Daoy (cell line): ENCODE measurements around the gene RPRD1A. TPM values are rescaled to one million over a fixed set of nuclear protein-coding genes. Genes with fewer than 3 reads are reported as not detected.
"Not testable (repeated sequence)": the region's sequence is repeated elsewhere in the genome, so short reads cannot be mapped to it uniquely, and the experiment has no call there.

Experiments used
- DNase-seq: peaks from one replicate; pipeline ENCODE4 v3.0.0-alpha.2; 2015; ENCODE audit warnings: low read depth
- total RNA-seq: library from RNA; depleted of rRNA; stranded (reverse); fragments of >200 nt; shearing (Covaris generic); gene quantifications from 2 replicates; pipeline ENCODE4 v1.2.3, GENCODE V29; 2014

The RPRD1A gene
- total RNA-seq, 1 experiment from 2014 or later: 47.9 TPM

- no peak for DNase-seq
These were observed 11.6 kb upstream of the RPRD1A start for GRCh38 chr18:36078751-36079529.

- not testable (repeated sequence) for DNase-seq
These were observed 10.4 kb upstream of the RPRD1A start for GRCh38 chr18:36077764-36078163.

- DNase-seq: no peak
These were observed 8.7 kb upstream of the RPRD1A start for GRCh38 chr18:36075862-36076587.

GRCh38 chr18:36074435-36074834, 7.1 kb upstream of the RPRD1A start:
- DNase-seq: no peak

DNA sequence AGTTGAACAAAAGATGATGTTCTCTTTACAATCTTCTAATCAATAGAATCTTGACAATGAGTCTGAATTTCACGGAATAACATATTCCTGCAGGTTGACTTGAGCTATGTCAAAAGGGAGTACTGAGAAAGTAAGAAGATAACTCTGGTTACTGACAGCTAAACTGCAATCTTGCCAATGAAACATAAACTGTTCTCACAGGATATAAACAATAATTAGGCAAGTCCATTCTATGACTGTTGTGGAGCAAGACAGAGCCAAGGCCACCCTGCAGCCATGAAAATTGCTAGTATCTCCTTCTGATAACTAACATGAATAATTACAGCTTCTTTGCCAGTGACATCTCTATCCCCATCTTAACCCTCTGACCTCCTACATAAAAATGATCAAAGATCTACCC, 6.3 kb upstream of the RPRD1A start:
- DNase-seq: no peak

DNA sequence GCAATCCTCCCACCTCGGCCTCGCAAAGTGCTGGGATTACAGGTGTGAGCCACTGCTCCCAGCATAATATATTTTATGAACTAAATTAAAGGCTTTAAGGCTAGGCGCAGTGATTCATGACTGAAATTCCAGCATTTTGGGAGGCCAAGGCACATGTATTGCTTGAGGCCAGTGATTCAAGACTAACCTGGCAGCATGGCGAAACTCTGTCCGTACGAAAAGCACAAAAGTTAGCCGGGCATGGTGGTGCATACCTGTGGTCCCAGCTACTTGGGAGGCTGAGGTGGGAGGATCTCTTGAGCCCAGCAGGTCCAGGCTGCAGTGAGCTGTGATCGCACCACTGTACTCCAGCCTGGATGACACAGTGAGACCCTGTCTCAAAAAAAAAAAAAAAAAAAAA, 5.0 kb upstream of the RPRD1A start:
- not testable (repeated sequence) for DNase-seq

DNA sequence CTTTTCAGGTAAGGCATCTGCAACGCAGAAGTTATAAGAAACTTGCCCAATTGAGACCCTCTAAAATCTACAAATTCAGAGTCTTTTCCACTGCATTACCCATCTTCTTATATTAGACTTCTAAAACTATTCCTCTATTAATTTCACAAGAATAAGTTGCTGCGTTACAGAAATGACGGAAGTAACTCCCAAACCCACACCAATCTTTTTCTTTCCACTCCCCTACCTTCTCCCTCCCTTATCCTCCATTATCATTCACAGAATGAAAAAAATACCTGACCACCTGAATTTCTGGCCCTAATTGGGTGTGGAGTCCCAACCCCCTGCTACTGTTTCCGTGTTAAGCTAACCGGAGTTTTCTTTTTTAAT, 689 bp downstream of the RPRD1A start:
- DNase-seq: no peak

- DNase-seq: no peak
These were observed 1.4 kb downstream of the RPRD1A start for GRCh38 chr18:36066001-36066400.

DNA sequence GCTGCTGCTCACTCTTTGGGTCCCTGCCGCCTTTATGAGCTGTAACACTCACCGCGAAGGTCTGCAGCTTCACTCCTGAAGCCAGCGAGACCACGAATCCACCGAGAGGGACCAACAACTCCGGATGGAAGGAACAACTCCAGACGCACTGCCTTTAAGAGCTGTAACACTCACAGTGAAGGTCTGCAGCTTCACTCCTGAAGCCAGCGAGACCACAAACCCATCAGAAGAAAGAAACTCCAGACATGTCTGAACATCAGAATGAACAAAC, 2.6 kb downstream of the RPRD1A start:
- DNase-seq: not testable (repeated sequence)

DNA sequence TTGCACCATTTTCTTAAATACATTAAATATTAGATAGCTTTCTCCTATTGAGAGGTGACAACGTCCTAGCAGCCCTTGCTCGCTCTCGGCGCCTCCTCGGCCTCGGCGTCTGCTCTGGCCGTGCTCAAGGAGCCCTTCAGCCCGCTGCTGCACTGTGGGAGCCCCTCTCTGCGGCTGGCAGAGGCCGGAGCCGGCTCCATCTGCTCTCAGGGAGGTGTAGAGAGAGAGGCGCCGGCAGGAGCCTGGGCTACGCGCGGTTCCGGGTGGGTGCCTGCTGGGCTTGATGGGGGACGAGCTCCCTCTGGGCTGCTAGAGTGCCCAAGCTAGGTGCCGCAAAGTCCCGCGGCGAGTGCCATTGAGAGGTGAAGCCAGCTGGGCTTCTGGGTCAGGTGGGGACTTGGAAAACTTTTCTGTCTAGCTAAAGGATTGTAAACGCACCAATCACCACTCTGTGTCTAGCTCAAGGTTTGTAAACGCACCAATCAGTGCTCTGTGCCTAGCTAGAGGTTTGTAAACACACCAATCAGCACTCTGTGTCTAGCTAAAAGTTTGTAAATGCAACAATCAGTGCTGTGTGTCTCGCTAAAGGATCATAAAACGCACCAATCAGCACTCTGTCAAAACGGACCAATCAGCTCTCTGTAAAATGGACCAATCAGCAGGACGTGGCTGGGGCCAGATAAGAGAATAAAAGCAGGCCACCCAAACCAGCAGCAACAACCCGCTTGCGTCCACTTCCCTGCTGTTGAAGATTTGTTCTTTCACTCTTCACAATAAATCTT, 3.1 kb downstream of the RPRD1A start:
- DNase-seq: no peak

DNA sequence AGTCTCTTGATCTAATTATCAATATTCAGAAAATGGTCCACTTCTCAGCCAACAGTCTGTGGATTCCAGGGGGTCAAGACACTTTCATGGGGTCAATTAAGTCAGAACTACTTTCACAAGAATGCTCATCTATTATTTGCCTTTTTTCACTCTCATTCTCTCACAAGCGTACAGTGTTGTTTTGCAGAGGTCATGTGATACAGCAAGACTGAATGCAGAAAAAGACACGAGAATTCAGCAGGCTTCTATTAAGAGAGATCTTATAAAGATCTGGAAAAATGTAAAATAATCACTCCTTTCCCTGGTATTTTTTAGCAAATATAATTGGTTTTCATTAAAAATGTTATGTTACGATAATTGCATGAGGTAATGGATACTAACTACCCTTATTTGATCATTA, 8.7 kb downstream of the RPRD1A start:
- no peak for DNase-seq

GRCh38 chr18:36051760-36052159, 15.6 kb downstream of the RPRD1A start:
- DNase-seq: no peak

- no peak for DNase-seq
These were observed 16.9 kb downstream of the RPRD1A start for GRCh38 chr18:36050479-36050878.

- no peak for DNase-seq
These were observed 19.8 kb downstream of the RPRD1A start for GRCh38 chr18:36047521-36047920.

DNA sequence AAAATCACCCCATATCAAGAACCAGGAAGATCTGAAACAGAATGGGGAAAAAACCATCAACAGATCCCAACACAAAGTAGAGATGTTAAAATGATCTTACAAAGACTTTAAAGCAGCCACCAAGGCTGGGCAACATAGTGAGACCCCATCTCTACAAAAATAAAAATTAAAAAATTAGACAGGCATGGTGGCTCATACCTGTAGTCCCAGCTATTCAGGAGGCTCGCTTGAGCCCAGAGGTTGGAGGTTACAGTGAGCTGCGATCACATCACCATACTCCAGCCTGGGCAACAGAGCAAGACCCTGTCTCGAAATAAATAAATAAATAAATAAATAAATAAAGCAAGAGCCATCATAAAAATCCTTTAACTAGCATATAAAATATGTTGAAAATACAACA, 20.5 kb downstream of the RPRD1A start:
- no peak for DNase-seq

- no peak for DNase-seq
These were observed 21.9 kb downstream of the RPRD1A start for GRCh38 chr18:36045241-36045991.

- no peak for DNase-seq
These were observed 24.2 kb downstream of the RPRD1A start for GRCh38 chr18:36043153-36043552.

DNA sequence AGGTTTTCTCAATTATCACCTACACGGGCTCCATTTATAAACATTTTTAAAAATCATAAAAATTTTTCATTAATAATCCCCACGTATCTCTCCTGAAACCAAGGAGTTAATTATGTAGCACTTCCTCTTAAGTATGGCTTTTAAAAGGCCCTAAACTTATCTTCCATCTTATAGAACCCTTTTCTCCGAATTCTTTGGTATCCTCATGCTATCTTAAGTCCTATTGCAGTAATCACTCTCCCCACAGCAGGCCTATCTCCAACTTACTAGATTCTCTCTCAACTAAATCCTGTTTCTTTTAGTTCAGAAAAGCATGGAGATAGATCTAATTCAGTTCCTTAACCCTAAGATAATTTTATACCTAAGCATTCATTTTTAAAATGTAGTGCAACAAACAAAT, 26.2 kb downstream of the RPRD1A start:
- DNase-seq: no peak

DNA sequence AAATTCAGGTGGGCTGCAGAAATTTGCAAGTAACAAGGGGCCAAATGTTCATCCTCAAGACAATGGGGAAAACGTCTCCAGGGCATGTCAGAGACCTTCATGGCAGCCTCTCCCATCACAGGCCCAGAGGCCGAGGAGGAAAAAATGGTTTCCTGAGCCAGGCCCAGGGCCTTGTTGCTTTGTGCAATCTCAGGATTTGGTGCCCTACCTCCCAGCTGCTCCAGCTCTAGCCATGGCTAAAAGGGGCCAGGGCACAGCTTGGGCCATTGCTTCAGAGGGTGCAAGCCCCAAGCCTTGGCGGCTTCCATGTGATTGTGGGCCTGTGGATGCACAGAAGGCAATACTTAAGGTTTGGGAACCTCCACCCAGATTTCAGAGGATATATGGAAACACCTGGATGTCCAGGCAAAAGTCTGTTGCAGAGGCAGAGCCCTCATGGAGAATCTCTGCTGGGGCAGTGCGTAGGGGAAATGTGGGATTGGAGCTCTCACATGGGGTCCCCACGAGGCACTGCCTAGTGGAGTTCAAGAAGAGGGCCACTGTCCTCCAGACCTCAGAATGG, 29.2 kb downstream of the RPRD1A start:
- no peak for DNase-seq

- peak; percentile 17 for DNase-seq
These were observed 32.1 kb downstream of the RPRD1A start for GRCh38 chr18:36035253-36035652.

GRCh38 chr18:36034299-36034895, 33.0 kb downstream of the RPRD1A start:
- DNase-seq: no peak
